ENCODE results near the gene SUCNR1.
"Not testable (repeated sequence)": the region's sequence is repeated elsewhere in the genome, so short reads cannot be mapped to it uniquely, and the experiment has no call there.

SUCNR1 gene

GRCh38 chr3:151871639-151872468, 1.6 kb upstream of the SUCNR1 start:
- in situ Hi-C loops (cut with MboI; ENCODE audit: low sequenced_read_pairs): no loop called here

DNA sequence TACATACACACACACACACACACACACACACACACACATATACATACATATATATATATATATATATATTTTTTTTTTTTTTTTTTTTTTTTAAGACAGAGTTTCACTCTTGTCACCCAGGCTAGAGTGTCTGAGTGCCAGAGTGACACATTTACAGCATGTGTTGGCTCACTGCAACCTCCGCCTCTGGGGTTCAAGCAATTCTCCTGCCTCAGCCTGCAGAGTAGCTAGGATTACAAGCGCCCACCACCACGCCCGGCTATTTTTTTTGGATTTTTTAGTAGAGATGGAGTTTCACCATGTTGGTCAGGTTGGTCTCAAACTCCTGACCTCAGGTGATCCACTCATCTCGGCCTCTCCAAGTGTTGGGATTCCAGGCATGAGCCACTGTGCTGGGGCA, 636 bp downstream of the SUCNR1 start:
- in situ Hi-C loops (cut with MboI; ENCODE audit: low sequenced_read_pairs): not testable (repeated sequence)

GRCh38 chr3:151875759-151876158, 2.3 kb downstream of the SUCNR1 start:
- in situ Hi-C loops (cut with MboI; ENCODE audit: low sequenced_read_pairs): no loop called here

DNA sequence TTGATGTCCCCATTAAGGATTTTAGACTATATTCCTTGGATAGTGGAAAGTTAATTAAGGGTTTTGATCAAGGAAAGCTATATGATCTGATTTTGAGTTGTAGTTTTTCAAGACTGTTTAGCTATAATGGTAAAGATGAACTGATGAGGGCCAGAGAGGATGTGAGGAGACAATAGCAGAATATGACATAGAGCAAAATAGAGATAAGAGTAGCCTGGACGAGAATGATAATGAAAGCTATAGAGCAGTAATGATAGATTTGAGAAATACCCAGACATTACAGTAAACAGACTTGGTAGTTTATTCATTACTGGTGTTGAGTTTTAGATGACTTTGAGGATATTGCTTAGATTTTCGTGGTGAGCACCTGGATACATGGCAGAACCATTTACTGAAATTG, 3.8 kb downstream of the SUCNR1 start:
- in situ Hi-C loops (cut with MboI; ENCODE audit: low sequenced_read_pairs): no loop called here

DNA sequence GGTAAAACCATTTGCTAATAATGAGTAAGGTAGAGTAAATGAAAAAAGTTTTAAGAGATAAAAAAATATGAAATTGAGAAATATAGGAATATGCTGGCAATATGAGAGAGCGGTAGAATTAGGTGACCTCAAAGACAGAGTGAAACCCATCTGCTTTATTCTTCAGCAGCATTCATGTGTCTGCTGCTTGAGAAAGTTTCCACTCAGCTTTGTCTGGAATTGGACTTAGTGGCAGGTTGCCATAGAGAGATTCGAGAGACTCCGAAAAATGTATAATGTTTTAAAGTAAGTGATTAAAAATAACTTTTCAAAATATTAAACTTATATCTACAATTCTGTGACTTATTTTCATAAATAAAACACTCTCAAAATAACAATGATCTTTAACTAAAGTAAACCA, 5.0 kb downstream of the SUCNR1 start:
- in situ Hi-C loops (cut with MboI; ENCODE audit: low sequenced_read_pairs): no loop called here

- in situ Hi-C loops (cut with MboI; ENCODE audit: low sequenced_read_pairs): no loop called here
Measured at GRCh38 chr3:151879037-151879436, 5.6 kb downstream of the SUCNR1 start.

DNA sequence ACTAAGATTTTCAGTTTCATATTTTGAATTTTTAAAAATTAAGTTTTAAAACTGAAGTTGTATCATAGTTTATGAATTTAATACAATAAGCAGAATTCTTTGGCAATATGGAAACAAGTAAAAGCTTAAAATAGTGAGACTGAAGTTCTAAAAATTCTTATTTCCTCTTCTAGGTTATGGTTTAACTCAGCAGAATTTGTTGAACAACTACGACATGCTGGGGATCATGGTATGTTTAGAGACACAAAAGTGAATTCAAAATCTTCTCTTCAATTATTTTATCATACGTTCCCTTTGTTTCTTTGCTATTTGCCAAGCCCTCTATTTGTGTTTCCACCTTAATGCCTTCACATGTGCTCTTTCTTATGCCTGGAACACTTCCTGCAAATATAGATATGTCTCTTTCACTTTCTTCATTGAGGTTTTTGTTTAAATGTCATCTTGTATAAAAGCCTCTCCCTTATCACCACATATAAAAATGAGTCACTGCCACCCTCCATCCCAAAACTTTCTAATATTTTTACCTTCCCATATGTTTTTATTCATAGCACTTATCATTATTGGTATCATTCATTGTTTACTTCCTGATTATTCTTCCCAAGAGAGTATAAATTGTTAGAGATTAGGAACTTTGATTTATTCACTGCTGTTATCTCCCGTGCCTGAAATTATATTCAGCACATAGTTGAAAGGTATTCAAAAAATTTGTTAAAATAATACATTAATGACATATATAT, 6.4 kb downstream of the SUCNR1 start:
- in situ Hi-C loops (cut with MboI; ENCODE audit: low sequenced_read_pairs): no loop called here

- in situ Hi-C loops (cut with MboI; ENCODE audit: low sequenced_read_pairs): no loop called here
Measured at GRCh38 chr3:151880416-151880690, 6.9 kb downstream of the SUCNR1 start.

DNA sequence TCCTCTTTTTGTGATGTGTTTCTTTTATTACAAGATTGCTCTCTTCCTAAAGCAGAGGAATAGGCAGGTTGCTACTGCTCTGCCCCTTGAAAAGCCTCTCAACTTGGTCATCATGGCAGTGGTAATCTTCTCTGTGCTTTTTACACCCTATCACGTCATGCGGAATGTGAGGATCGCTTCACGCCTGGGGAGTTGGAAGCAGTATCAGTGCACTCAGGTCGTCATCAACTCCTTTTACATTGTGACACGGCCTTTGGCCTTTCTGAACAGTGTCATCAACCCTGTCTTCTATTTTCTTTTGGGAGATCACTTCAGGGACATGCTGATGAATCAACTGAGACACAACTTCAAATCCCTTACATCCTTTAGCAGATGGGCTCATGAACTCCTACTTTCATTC, 7.7 kb downstream of the SUCNR1 start:
- in situ Hi-C loops (cut with MboI; ENCODE audit: low sequenced_read_pairs): no loop called here

DNA sequence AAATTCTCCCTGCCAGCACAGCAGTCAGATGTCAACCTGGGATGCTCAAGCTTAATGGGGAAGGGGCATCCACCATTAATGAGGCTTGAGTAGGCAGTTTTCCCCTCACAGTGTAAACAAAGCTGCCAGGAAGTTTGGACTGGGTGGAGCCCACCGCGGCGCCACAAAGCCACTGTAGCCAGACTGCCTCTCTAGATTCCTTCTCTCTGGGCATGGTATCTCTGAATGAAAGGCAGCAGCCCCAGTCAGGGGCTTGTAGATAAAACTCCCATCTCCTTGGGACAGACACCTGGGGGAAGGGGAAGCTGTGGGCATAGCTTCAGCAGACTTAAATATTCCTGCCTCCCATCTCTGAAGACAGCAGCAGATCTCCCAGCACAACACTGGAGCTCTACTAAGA, 12.0 kb downstream of the SUCNR1 start:
- in situ Hi-C loops (cut with MboI; ENCODE audit: low sequenced_read_pairs): not testable (repeated sequence)

DNA sequence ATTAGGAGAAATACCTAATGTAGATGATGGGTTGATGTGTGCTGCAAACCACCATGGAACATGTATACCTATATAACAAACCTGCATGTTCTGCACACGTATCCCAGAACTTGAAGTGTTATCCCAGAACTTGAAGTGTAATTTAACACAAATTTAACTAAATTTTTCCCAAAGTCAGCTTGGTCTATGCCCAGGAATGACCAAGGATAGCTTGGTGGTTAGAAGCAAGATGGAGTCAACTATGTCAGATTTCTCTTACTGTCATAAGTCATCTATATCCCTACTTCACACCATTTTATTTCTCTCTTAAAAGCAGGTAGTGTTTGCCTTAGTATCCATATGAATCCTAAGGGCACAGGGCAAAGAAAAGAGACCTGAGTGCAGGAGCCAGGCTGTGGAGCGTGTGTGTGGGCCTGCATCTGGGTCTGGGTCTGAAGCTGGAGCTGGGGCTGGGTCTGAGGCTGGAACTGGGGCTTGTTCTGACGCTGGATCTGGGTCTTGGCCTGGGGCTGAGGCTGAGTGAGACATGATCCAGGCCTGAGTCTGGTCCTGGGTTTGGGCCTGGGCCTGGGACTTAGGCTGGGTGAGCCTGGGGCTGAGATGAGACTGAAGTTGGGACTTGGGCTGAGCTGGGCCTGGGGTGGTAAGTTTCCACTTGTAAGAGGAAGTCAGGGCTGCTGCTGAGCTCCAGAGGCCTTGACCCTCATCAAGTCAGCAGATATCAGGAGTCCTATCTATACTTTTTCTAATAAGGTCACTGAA, 14.2 kb downstream of the SUCNR1 start:
- in situ Hi-C loops (cut with MboI; ENCODE audit: low sequenced_read_pairs): not testable (repeated sequence)

DNA sequence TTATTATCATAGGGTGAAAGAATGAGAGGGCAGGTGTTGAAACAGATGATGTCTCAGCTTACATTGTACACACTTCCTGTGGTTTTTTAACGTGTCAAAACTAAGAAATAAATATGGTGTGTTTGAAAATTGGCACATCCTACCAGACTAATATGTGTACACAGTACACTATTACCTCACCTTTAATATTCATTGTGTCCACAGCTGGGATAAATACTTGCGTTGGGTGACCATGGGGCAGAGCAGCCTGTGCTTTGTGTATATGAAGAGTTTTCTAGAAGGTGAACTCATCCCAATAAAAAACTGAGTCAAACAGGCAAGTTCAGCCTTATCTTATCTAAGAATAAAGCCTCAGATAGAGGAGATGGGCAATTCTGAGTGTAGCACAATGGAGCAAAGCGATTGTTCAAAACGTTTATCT, 17.3 kb downstream of the SUCNR1 start:
- in situ Hi-C loops (cut with MboI; ENCODE audit: low sequenced_read_pairs): no loop called here

DNA sequence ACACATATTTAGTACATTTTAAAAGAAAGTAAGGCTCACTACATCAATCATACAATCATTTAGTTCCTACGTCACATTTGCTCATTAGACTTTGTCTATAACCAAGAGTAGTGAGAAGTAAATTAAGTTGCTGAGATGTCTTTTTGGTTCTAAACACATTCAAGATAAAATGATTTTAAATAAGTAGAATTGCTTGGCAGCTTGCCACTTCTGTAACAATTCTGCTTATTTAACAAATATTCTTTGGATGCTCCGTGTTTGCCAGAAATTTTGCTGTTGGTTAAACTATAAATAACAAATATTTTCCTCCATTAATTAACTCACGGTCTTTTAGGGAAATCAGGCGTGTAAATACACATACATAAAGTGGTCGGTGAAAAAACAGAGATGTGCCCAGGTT, 18.3 kb downstream of the SUCNR1 start:
- in situ Hi-C loops (cut with MboI; ENCODE audit: low sequenced_read_pairs): no loop called here

GRCh38 chr3:151894219-151894618, 20.8 kb downstream of the SUCNR1 start:
- in situ Hi-C loops (cut with MboI; ENCODE audit: low sequenced_read_pairs): no loop called here

DNA sequence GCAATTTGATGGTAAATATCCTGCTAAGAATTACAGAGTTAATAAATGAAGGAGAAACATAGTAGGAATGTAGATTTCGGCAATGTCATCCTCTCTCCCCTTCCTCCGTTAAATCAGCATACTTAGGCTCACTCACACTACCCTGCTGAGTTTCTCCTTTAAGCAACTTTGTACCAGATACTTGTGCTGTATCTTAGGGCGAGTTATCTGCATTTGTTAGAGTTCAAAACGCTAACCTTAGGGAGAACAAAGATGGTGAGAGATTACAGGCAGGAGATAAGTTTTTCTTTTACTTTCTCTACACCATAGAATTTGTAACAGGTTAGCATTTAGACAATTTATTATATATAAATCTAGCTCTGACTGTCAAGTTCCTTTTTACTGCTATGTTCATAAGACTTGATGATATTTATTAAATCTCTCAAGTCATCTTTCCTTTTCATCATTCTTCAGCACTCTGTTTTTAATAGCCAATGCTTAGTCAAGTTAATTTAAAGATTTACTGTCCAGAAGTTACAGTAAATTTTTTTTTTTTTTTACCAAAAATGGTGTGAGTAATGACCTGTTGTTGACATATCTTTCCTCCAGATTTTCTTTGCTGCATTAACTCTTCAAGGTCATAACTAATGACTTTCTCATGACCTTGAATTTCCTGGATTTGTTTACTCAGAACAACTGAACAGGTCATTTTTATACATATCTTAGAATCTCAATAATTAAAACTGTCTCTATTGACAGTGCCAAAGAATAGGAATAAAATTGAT, 22.2 kb downstream of the SUCNR1 start:
- in situ Hi-C loops (cut with MboI; ENCODE audit: low sequenced_read_pairs): no loop called here

DNA sequence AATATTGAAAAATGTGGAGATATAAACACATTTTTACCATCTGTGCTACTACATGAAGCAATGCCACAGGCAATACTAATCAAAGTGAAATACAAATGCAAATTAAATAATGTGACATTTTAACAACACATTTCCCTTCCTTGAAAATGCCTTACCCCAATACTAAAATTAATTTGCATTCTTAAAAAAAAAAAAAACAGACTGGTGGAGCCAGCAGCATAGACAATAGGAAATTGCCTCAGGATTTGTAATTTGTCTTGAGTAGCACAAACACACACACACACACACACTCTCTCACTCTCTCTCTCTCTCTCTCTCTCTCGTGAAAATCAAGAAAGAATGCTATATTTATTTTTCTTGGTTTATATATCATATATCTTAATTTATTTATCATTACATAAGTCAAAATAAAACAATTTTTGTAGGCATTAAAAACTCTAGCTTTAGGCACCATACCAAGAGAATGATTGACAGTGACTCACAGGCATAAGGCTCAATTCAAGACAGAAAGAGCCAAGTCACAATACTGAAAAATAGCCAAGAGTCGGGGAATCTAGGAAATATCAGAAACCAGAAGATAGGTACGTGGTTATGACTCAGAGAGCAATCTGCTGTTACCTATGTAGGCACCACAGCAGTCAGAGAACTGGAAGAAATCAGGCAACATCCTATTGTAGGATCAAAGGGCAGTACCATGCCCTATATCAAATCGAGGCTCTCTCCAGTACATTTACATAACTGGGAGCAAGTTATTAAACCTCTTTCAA, 23.0 kb downstream of the SUCNR1 start:
- in situ Hi-C loops (cut with MboI; ENCODE audit: low sequenced_read_pairs): no loop called here

GRCh38 chr3:151898121-151898520, 24.7 kb downstream of the SUCNR1 start:
- in situ Hi-C loops (cut with MboI; ENCODE audit: low sequenced_read_pairs): not testable (repeated sequence)

DNA sequence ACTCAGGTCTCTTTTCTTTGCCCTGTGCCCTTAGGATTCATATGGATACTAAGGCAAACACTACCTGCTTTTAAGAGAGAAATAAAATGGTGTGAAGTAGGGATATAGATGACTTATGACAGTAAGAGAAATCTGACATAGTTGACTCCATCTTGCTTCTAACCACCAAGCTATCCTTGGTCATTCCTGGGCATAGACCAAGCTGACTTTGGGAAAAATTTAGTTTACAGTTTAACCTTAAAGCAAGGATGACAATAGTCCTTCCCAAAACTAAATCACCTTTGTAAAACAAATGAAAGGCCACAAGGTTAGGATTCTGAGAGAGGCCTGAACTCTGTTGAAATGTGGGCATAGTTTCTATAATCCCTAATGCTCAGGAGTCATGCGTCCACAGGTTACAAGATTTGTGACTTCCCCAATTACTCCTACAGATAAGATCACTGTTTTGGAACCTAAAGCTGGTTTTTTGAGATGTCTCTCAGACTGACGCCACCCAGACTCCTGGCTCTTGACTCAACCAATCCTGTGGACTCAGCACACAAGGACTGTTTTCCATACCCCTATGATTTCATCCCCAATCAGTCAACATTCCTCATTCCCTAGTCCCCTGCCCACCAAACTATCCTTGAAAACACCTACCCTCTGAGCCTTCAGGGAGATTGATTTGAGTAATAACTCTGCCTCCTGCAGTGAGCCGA, 25.3 kb downstream of the SUCNR1 start:
- in situ Hi-C loops (cut with MboI; ENCODE audit: low sequenced_read_pairs): not testable (repeated sequence)

GRCh38 chr3:151899996-151900395, 26.6 kb downstream of the SUCNR1 start:
- in situ Hi-C loops (cut with MboI; ENCODE audit: low sequenced_read_pairs): no loop called here

DNA sequence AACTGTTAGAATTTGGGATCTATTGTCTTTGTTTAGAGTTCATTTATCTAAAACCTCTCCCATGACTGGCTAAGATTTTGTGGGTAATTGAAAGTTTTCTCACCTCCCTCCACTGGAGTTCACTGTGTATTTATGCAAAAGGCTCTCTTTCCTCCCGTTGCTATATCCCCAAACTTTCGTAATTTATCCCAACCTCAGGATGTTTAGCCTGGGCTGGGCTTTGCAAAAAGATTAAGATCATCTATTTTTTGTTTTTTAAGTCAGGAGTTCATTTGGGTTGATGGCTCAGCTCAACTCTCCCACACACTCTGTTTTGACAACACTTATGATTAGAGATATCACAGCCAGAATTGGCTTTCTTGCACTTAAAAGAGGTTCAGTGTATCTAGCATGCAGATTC, 27.0 kb downstream of the SUCNR1 start:
- in situ Hi-C loops (cut with MboI; ENCODE audit: low sequenced_read_pairs): no loop called here

Measured in hTERT RPE-1 (cell line).